Stimulated activated CD8-positive, alpha-beta memory T cell treated with anti-CD3 and anti-CD28 coated beads, Interleukin-15, amount 100 ng/mL, for 24 hours (primary cell): ENCODE data around the gene SRM.

Experiments used
- DNase-seq: peaks from one replicate; pipeline ENCODE4 v3.0.0-alpha.2; 2020; ENCODE audit warnings: low read depth

Gene SRM

DNA sequence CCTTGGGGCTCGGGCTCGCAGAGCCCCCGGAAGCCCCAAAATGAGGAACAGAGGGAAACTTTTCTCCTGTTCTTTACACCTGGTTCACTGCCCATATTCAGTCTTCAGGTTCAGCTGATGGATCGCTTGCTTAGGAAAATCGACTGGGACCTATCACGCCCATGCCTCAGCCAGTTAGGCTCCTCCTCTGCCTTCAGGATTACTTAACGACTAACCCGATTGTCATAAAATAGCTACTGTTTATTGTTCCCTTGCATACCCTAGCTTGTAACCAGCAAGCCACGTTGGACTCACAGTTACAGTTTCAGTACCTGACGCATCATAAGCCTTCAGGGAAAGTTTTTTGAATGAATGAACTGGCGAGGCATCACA lies 46.7 kb downstream of the SRM start:
- DNase-seq, result no peak

DNA sequence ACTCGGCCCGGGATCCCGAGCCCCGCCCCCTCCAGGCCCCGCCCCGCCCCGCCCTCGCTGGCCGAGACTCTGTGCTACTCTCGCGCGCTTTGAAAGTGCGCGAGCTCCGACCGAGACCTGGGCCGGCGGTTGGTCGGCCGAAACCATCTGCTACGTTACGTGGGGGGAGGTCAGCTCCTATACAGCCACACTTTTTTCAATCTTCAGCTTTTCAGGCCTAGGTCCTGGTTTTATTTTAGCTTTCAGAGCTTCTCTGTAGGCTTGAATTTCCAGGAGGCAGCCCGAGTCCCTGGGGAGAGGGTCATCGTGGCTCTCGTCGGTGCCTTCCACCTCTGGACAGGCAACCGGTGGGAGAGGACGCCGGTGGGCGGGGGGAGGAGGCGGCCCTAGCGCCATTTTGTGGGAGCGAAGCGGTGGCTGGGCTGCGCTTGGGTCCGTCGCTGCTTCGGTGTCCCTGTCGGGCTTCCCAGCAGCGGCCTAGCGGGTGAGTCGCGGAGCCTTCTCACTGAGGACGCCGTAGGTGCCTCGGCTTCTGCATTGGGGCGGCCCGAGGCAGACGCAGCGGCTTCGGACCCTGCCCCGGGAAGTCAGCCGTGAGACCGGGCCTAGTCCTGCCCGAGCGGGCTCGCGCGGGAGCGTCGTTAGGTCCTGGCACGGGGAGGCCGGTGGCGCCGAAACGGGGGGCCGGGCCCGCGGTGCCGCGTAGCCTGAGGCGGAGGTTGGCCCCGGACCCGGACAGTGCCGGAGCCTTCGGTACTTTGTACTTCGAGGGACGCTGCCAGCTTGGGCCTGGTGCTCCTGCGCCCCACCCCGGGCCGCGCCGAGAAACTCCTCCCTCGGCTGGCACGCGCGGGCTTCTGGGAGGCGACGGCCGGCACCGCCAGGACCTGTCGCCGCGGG lies 47.3 kb downstream of the SRM start, which contains the start of gene TARDBP:
TARDBP (plus strand) TSS at position 395 of the 900 bp plus-strand sequence. CDS start 1,074 bp downstream, outside the sequence.
- peak; percentile 71 for DNase-seq
